Endodermal cell (in vitro differentiated cells): ENCODE results near the gene RNF17. TPM values are rescaled to one million over a fixed set of nuclear protein-coding genes. Genes with fewer than 3 reads are reported as not detected.

ENCODE experiments used
- DNase-seq: peaks from one replicate; pipeline ENCODE4 v3.0.0-alpha.2; 2017
- H3K27ac ChIP-seq: 2 replicates; pipeline ENCODE4 v1.5.1; 2013; ENCODE audit warnings: mild to moderate bottlenecking, low read depth, low read length, moderate library complexity
- H3K27me3 ChIP-seq: 2 replicates; pipeline ENCODE4 v1.6.1; 2013; ENCODE audit warnings: mild to moderate bottlenecking, low read length, moderate library complexity; ENCODE audit not compliant: insufficient read depth, control insufficient read depth, poor library complexity, severe bottlenecking
- H3K36me3 ChIP-seq: 2 replicates; pipeline ENCODE4 v1.7.0; 2013; ENCODE audit warnings: mild to moderate bottlenecking, low read length, moderate library complexity; ENCODE audit not compliant: control insufficient read depth, insufficient read depth
- H3K4me1 ChIP-seq: one replicate; pipeline ENCODE4 v1.7.0; 2013; ENCODE audit warnings: low read length; ENCODE audit not compliant: control insufficient read depth, insufficient read depth
- H3K4me3 ChIP-seq: 2 replicates; pipeline ENCODE4 v1.5.1; 2013; ENCODE audit warnings: mild to moderate bottlenecking, low read length, moderate library complexity
- H3K9ac ChIP-seq: 2 replicates; pipeline ENCODE4 v1.6.1; 2013; ENCODE audit warnings: mild to moderate bottlenecking, low read length, moderate library complexity; ENCODE audit not compliant: poor library complexity, severe bottlenecking; ENCODE audit errors: extremely low read depth
- H3K9me3 ChIP-seq: 2 replicates; pipeline ENCODE4 v1.6.1; 2013; ENCODE audit warnings: mild to moderate bottlenecking, low read length, moderate library complexity; ENCODE audit not compliant: control insufficient read depth
- H3K27ac Mint-ChIP-seq: 2 replicates; pipeline ENCODE4 v1.8.0; 2020; ENCODE audit warnings: mixed read lengths
- H3K27me3 Mint-ChIP-seq: 2 replicates; pipeline ENCODE4 v1.8.0; 2021; ENCODE audit warnings: mild to moderate bottlenecking, mixed read lengths; ENCODE audit not compliant: insufficient read depth
- H3K36me3 Mint-ChIP-seq: 2 replicates; pipeline ENCODE4 v1.8.0; 2020; ENCODE audit warnings: low read depth, mixed read lengths
- H3K4me1 Mint-ChIP-seq: 2 replicates; pipeline ENCODE4 v1.8.0; 2020; ENCODE audit warnings: mixed read lengths
- H3K4me3 Mint-ChIP-seq: 2 replicates; pipeline ENCODE4 v1.8.0; 2020; ENCODE audit warnings: mild to moderate bottlenecking, moderate library complexity, mixed read lengths
- H3K9me3 Mint-ChIP-seq: 2 replicates; pipeline ENCODE4 v1.8.0; 2020; ENCODE audit warnings: mild to moderate bottlenecking, mixed read lengths
- WGBS, 2 experiments: methylation state at CpG; one replicate each; pipeline versions ENCODE4 v1.1.5 to v1.1.7; 2013; ENCODE audit warnings: missing lambda C conversion rate in 2 of 2, mixed read lengths in 1 of 2; ENCODE audit not compliant: insufficient coverage in 1 of 2, insufficient read length in 1 of 2; 5-methylcytosine and 5-hydroxymethylcytosine counted together
- total RNA-seq, 2 donors: library from RNA; stranded (reverse); fragmentation: NEBNext Ultra II Directional in 1 of 2; extraction: Animal tissue kit (Norgen Biotek cat#: 25700) in 1 of 2; gene quantifications; 2 replicates in 1 of 2; 3 replicates in 1 of 2; pipeline ENCODE4 v1.2.1, GENCODE V29; 2021
- TF ChIP-seq, protein P1 (sequence below): fragments of 200-600 bp; sonication (generic); conservative IDR thresholded peaks from 2 replicates; pipeline ENCODE4 v1.5.0; 2021; ENCODE audit warnings: antibody characterized with exemption, mild to moderate bottlenecking

RNF17 gene
- total RNA-seq, 2 donors from 2014 or later: not detected

DNA sequence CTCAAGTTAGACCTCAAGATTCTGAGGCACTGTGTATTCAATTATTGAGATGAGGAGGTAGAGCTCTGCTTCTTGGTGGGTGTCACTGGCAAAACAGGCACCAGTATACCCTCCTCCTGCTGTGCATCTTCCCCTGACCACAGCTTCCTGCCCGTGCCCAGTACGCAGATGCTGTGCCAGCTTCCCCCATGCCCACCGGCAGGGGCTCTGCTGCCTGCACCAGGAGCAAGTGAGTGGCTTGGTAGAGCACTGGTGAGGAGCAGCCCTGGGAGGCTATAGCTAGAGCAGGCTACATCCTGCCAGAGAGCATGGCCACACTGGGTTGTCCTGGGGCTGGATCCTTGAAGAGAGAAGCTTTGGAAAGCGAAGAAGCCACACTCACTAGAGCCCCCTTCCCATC lies 21.0 kb upstream of the RNF17 start:
- no peaks in the 10 kb centered on the region for H3K9me3 ChIP-seq
- TF ChIP-seq, protein P1, sequence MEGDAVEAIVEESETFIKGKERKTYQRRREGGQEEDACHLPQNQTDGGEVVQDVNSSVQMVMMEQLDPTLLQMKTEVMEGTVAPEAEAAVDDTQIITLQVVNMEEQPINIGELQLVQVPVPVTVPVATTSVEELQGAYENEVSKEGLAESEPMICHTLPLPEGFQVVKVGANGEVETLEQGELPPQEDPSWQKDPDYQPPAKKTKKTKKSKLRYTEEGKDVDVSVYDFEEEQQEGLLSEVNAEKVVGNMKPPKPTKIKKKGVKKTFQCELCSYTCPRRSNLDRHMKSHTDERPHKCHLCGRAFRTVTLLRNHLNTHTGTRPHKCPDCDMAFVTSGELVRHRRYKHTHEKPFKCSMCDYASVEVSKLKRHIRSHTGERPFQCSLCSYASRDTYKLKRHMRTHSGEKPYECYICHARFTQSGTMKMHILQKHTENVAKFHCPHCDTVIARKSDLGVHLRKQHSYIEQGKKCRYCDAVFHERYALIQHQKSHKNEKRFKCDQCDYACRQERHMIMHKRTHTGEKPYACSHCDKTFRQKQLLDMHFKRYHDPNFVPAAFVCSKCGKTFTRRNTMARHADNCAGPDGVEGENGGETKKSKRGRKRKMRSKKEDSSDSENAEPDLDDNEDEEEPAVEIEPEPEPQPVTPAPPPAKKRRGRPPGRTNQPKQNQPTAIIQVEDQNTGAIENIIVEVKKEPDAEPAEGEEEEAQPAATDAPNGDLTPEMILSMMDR: no peak
- DNase-seq: no peak
- H3K27ac Mint-ChIP-seq: no peak overlapping the region
- H3K27ac ChIP-seq: no peak overlapping the region
- peaks cover 6% of the 10 kb centered on the region for H3K4me1 Mint-ChIP-seq
- H3K9me3 Mint-ChIP-seq: peaks cover 3% of the 10 kb centered on the region
- peaks cover 53% of the 10 kb centered on the region for H3K27me3 ChIP-seq
- H3K36me3 Mint-ChIP-seq: no peaks in the 10 kb centered on the region
- peaks cover 63% of the 10 kb centered on the region for H3K27me3 Mint-ChIP-seq
- H3K4me3 Mint-ChIP-seq: no peak overlapping the region
- H3K9ac ChIP-seq: no peak overlapping the region
- H3K4me3 ChIP-seq: no peak overlapping the region
- 98 to 100% methylated on average over 1 to 4 of the region's 4 CpGs for WGBS, 2 experiments
- no peaks in the 10 kb centered on the region for H3K36me3 ChIP-seq
- H3K4me1 ChIP-seq: peaks cover 3% of the 10 kb centered on the region

DNA sequence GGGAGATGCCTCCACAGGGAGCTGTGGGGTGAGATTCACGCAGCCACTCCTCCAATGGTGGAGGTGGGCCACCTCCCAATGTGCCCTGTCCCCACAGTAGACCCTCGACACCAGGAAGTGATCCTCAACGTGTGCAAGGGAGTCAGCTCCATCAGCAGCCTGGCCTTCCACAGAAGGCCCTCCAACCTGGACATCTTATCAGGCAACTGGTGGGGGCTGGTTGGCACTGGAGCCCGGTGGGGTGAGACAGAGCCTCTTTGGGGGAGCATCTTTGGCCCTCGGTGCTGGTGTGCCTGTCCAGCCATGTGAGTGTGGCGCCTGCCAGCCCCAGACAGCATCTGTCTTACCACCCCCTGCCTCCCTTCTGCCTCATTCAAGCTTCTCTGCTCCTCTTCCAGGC lies 19.7 kb upstream of the RNF17 start:
- TF ChIP-seq, protein P1: no peak
- Histone ChIP-seq H3K27me3 (peaks cover 65% of the 10 kb centered on the region), H3K9me3 (no peaks in the 10 kb centered on the region), H3K4me1 (peaks cover 3% of the 10 kb centered on the region), H3K9ac (no peak overlapping the region), H3K36me3 (no peaks in the 10 kb centered on the region), H3K27ac (no peak overlapping the region), H3K4me3 (no peak overlapping the region)
- WGBS, 2 experiments: 91 to 93% methylated on average over 4 to 6 of the region's 6 CpGs
- Mint-ChIP-seq H3K36me3 (no peaks in the 10 kb centered on the region), H3K27me3 (peaks cover 74% of the 10 kb centered on the region), H3K27ac (no peak overlapping the region), H3K4me3 (no peak overlapping the region), H3K4me1 (peaks cover 10% of the 10 kb centered on the region), H3K9me3 (peaks cover 3% of the 10 kb centered on the region)
- no peak for DNase-seq

DNA sequence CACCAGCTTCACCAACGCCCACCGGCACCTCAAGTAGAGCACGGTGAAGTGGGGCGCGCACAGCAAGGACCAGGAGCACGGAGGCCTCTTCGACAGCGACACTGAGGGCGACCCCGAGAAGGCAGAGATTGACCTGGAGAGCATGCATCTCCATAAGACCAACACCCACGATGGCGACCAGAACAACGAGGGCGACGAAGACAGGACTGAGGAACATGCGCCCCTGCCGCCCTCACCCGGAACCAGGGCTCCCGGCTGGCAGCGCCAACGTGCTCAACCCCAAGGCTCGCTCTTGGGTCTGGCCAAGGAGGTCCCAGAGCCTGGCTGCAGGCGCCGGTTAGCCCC lies 18.5 kb upstream of the RNF17 start:
- WGBS, 2 experiments: 78 to 79% methylated on average over 21 to 24 of the region's 24 CpGs
- H3K9me3 Mint-ChIP-seq: peaks cover 3% of the 10 kb centered on the region
- no peaks in the 10 kb centered on the region for H3K36me3 Mint-ChIP-seq
- H3K36me3 ChIP-seq: no peaks in the 10 kb centered on the region
- peaks cover 84% of the 10 kb centered on the region for H3K27me3 Mint-ChIP-seq
- TF ChIP-seq, protein P1: no peak
- no peak overlapping the region for H3K27ac Mint-ChIP-seq
- H3K4me1 Mint-ChIP-seq: peaks cover 10% of the 10 kb centered on the region
- H3K27ac ChIP-seq: no peak overlapping the region
- H3K4me3 Mint-ChIP-seq: peak overlapping the region; percentile 18
- no peak for DNase-seq
- H3K4me1 ChIP-seq: peaks cover 3% of the 10 kb centered on the region
- H3K27me3 ChIP-seq: peaks cover 76% of the 10 kb centered on the region
- H3K9me3 ChIP-seq: no peaks in the 10 kb centered on the region
- H3K9ac ChIP-seq: no peak overlapping the region
- H3K4me3 ChIP-seq: no peak overlapping the region
